Nephron (organoid): Measurements from ENCODE around the gene FOXK1.
A peak's percentile ranks its signal among the peaks of the same experiment; 100 is the strongest.

Experiments used
- H3K27ac Mint-ChIP-seq, 3 experiments: 2 replicates each; pipeline ENCODE4 v1.8.0; 2020; ENCODE audit warnings: mixed read lengths in 3 of 3, mild to moderate bottlenecking in 2 of 3, moderate library complexity in 1 of 3
- H3K27me3 Mint-ChIP-seq: 2 replicates; pipeline ENCODE4 v1.8.0; 2021; ENCODE audit warnings: low read depth, mild to moderate bottlenecking, moderate library complexity, mixed read lengths
- H3K36me3 Mint-ChIP-seq: 2 replicates; pipeline ENCODE4 v1.8.0; 2020; ENCODE audit warnings: low read depth, mixed read lengths
- H3K4me1 Mint-ChIP-seq: 2 replicates; pipeline ENCODE4 v1.8.0; 2020; ENCODE audit warnings: mixed read lengths
- H3K4me3 Mint-ChIP-seq, 3 experiments: 2 replicates each; pipeline ENCODE4 v1.8.0; 2020; ENCODE audit warnings: mild to moderate bottlenecking in 3 of 3, mixed read lengths in 3 of 3, moderate library complexity in 2 of 3
- H3K9me3 Mint-ChIP-seq: 2 replicates; pipeline ENCODE4 v1.8.0; 2020; ENCODE audit warnings: mixed read lengths
- CTCF ChIP-seq, 3 experiments: fragments of 200-600 bp; sonication (generic); IDR thresholded peaks; one replicate each; pipeline ENCODE4 v1.5.0; 2021; ENCODE audit warnings: antibody characterized with exemption in 3 of 3; ENCODE audit not compliant: unreplicated experiment in 3 of 3

FOXK1 gene

GRCh38 chr7:4745971-4746919 is 64.2 kb downstream of the FOXK1 start:
- Mint-ChIP-seq H3K4me3 (peak overlapping the region; percentile 70 to 78 (median 76)), H3K36me3 (peaks cover 38% of the 10 kb centered on the region), H3K27ac (peak overlapping the region; percentile 95 to 99 (median 96)), H3K9me3 (no peaks in the 10 kb centered on the region), H3K27me3 (no peaks in the 10 kb centered on the region), H3K4me1 (peaks cover 61% of the 10 kb centered on the region)
- no peak for TF ChIP-seq CTCF (IDR thresholded peaks at IDR 0.05; ENCODE audit: unreplicated experiment in 3 of 3)

GRCh38 chr7:4747013-4747412 is 64.9 kb downstream of the FOXK1 start:
- Mint-ChIP-seq H3K4me1 (peaks cover 55% of the 10 kb centered on the region), H3K4me3 (peak overlapping the region in 2 of 3 experiments; percentile 7 to 35), H3K36me3 (peaks cover 32% of the 10 kb centered on the region), H3K27ac (peak overlapping the region; percentile 95 to 97 (median 96)), H3K9me3 (no peaks in the 10 kb centered on the region), H3K27me3 (no peaks in the 10 kb centered on the region)
- no peak for TF ChIP-seq CTCF (IDR thresholded peaks at IDR 0.05; ENCODE audit: unreplicated experiment in 3 of 3)

GRCh38 chr7:4747746-4748145 is 65.7 kb downstream of the FOXK1 start:
- Mint-ChIP-seq H3K4me3 (peak overlapping the region; percentile 24 to 45 (median 40)), H3K9me3 (no peaks in the 10 kb centered on the region), H3K27me3 (no peaks in the 10 kb centered on the region), H3K36me3 (peaks cover 29% of the 10 kb centered on the region), H3K27ac (peak overlapping the region; percentile 95 to 97 (median 96)), H3K4me1 (peaks cover 53% of the 10 kb centered on the region)
- no peak for TF ChIP-seq CTCF (IDR thresholded peaks at IDR 0.05; ENCODE audit: unreplicated experiment in 3 of 3)

GRCh38 chr7:4748231-4748681 is 66.2 kb downstream of the FOXK1 start:
- no peak for TF ChIP-seq CTCF (IDR thresholded peaks at IDR 0.05; ENCODE audit: unreplicated experiment in 3 of 3)
- H3K4me3 Mint-ChIP-seq, result peak overlapping the region; percentile 24 to 45 (median 40)
- H3K4me1 Mint-ChIP-seq, result peaks cover 48% of the 10 kb centered on the region
- peak overlapping the region; percentile 95 to 97 (median 96) for H3K27ac Mint-ChIP-seq
- H3K36me3 Mint-ChIP-seq, result peaks cover 29% of the 10 kb centered on the region
- H3K27me3 Mint-ChIP-seq, result no peaks in the 10 kb centered on the region
- no peaks in the 10 kb centered on the region for H3K9me3 Mint-ChIP-seq

GRCh38 chr7:4749363-4749762 is 67.3 kb downstream of the FOXK1 start:
- peak overlapping the region in 1 of 3 experiments; percentile 24 for H3K4me3 Mint-ChIP-seq
- no peak for TF ChIP-seq CTCF (IDR thresholded peaks at IDR 0.05; ENCODE audit: unreplicated experiment in 3 of 3)
- no peaks in the 10 kb centered on the region for H3K27me3 Mint-ChIP-seq
- peak overlapping the region; percentile 95 to 97 (median 96) for H3K27ac Mint-ChIP-seq
- H3K9me3 Mint-ChIP-seq, result no peaks in the 10 kb centered on the region
- peaks cover 37% of the 10 kb centered on the region for H3K4me1 Mint-ChIP-seq
- peaks cover 29% of the 10 kb centered on the region for H3K36me3 Mint-ChIP-seq
